Astrocyte (in vitro differentiated cells and primary cell): Measurements from ENCODE around the gene ZNF608.

Experiments used
- CTCF ChIP-seq: IDR thresholded peaks from 2 replicates; pipeline ENCODE4 v1.5.1; 2011; ENCODE audit warnings: low read depth, mild to moderate bottlenecking, inconsistent platforms, low read length, moderate library complexity; ENCODE audit not compliant: insufficient read depth
- EZH2 ChIP-seq: IDR thresholded peaks from 2 replicates; pipeline ENCODE4 v1.6.1; 2012; ENCODE audit warnings: mild to moderate bottlenecking, low read length, inconsistent platforms; ENCODE audit not compliant: insufficient read depth

- TF ChIP-seq CTCF (no peak), EZH2 (no peak)
Measured at GRCh38 chr5:124730381-124730780, 16.1 kb downstream of the ZNF608 start.
